Activated T-helper 1 cell treated with anti-CD3 and anti-CD28 coated beads, Interleukin-12 subunit alpha, Interleukin-12 subunit beta, Interleukin-2, Interleukin-4 antibody, amounts not matched to agents 30 ng/mL and 10 ng/mL and 1 ng/mL, durations not matched to agents 14 hours and 24 hours and 36 hours (primary cell): ENCODE measurements around the gene POU5F1. TPM values are rescaled to one million over a fixed set of nuclear protein-coding genes. Genes with fewer than 3 reads are reported as not detected.

Experiments
- DNase-seq: peaks from one replicate; pipeline ENCODE4 v3.0.0; 2021; ENCODE audit warnings: low spot score
- H3K27ac Mint-ChIP-seq: one replicate; pipeline ENCODE4 v1.8.0; 2021; ENCODE audit warnings: mild to moderate bottlenecking, mixed read lengths
- H3K27me3 Mint-ChIP-seq: one replicate; pipeline ENCODE4 v1.8.0; 2022; ENCODE audit warnings: mild to moderate bottlenecking, moderate library complexity, mixed read lengths; ENCODE audit not compliant: insufficient read depth
- H3K36me3 Mint-ChIP-seq: one replicate; pipeline ENCODE4 v1.8.0; 2021; ENCODE audit warnings: low read depth, mixed read lengths
- H3K4me1 Mint-ChIP-seq: one replicate; pipeline ENCODE4 v1.8.0; 2021; ENCODE audit warnings: low read depth, mixed read lengths
- H3K4me3 Mint-ChIP-seq: one replicate; pipeline ENCODE4 v1.8.0; 2021; ENCODE audit warnings: mild to moderate bottlenecking, moderate library complexity, mixed read lengths
- H3K9me3 Mint-ChIP-seq: one replicate; pipeline ENCODE4 v1.8.0; 2021; ENCODE audit warnings: mixed read lengths
- intact Hi-C: fragments of 100-400 bp; cut with micrococcal nuclease; formaldehyde crosslinking; loops from one replicate; pipeline ENCODE4 v1.15.1; 2024
- total RNA-seq: library from RNA; stranded (reverse); gene quantifications from 2 replicates; pipeline ENCODE4 v1.2.3, GENCODE V29; 2022

POU5F1 gene
- total RNA-seq, 1 donor from 2014 or later: not detected

DNA sequence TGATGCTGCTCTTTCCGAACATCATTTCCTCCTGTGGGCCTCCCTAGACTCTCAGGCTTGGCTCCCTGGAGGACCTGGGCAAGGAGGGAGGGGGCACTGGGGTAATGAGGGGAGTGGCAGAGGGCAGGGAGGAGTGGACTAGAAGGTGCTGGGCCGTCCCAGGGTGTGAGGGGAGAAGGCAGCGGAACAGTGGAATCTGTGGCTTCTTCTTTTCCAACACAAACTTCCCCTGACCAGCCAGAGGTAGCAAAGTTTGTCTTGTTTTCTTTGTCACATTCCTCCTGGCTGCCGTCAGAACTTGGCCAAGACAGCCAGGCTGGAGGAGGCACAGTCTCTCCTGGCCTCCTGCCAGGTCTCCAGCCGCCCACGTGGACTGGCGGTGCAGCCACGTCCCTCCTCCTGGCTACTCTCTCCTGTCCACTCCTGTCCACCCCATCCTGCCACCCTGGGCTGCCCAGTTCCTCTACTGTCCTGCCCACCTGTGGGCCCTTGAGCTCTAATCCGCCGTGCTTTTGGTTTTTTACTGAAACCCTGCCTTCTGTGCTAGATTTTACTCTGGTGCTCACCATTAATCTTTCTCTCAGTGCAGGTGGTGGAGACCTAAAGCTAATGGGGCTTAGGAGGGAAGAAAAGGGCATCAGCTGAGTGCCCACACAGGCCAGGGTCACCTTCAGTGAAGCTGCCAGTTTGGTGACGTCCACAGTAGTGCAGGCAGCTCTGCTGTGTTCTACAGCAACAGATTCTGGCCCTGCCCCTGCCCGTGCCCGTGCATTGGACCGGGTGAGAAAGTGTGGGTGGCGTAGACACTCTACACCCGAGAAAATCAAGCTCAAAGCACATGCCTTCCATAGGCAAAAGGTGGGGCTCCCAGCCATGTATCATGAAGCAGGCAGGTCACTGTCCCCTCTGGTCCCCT is 47.4 kb downstream of the POU5F1 start:
- DNase-seq: no peak
- no peaks in the 10 kb centered on the region for H3K36me3 Mint-ChIP-seq
- H3K4me3 Mint-ChIP-seq: no peak overlapping the region
- peaks cover 8% of the 10 kb centered on the region for H3K27me3 Mint-ChIP-seq
- intact Hi-C loops: no loop called here
- no peak overlapping the region for H3K27ac Mint-ChIP-seq
- no peaks in the 10 kb centered on the region for H3K9me3 Mint-ChIP-seq
- H3K4me1 Mint-ChIP-seq: peaks cover 3% of the 10 kb centered on the region

- no peaks in the 10 kb centered on the region for H3K4me1 Mint-ChIP-seq
- H3K27ac Mint-ChIP-seq: no peak overlapping the region
- no peak for DNase-seq
- no peaks in the 10 kb centered on the region for H3K36me3 Mint-ChIP-seq
- H3K27me3 Mint-ChIP-seq: peaks cover 2% of the 10 kb centered on the region
- intact Hi-C loops: no loop called here
- H3K9me3 Mint-ChIP-seq: no peaks in the 10 kb centered on the region
- H3K4me3 Mint-ChIP-seq: no peak overlapping the region
These were observed 49.2 kb downstream of the POU5F1 start for GRCh38 chr6:31121131-31121790.

GRCh38 chr6:31120151-31120915 is 50.1 kb downstream of the POU5F1 start, which contains the start of gene CDSN:
CDSN (minus strand) TSS chr6:31120446; CDS start chr6:31120419, 27 bp downstream.
- no peaks in the 10 kb centered on the region for H3K4me1 Mint-ChIP-seq
- no peaks in the 10 kb centered on the region for H3K36me3 Mint-ChIP-seq
- intact Hi-C loops: no loop called here
- H3K27ac Mint-ChIP-seq: no peak within 1 kb of the TSS
- H3K4me3 Mint-ChIP-seq: no peak within 1 kb of the TSS
- H3K9me3 Mint-ChIP-seq: no peaks in the 10 kb centered on the region
- DNase-seq: no peak
- peaks cover 3% of the 10 kb centered on the region for H3K27me3 Mint-ChIP-seq

DNA sequence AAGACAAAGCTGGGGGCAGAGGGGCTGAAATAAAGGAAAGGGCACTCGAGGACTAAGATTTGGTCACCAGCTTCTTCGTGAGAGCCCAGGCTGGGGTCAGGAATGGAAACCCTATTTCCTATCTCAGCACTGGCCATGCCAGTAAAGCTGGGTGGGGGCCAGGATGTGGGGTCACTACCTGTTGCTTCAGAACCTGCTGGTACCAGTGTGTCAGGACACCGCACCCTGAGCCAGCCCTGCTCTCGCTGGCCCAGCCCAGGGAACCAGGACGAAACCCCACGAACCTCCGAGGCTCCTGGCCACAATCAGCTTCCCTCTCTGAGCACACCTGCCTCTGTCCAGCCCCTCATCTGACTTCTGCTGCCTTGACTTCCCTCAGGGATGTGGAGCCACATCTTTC is 52.3 kb downstream of the POU5F1 start:
- DNase-seq: no peak
- Mint-ChIP-seq H3K27ac (no peak overlapping the region), H3K4me1 (no peaks in the 10 kb centered on the region), H3K27me3 (peaks cover 5% of the 10 kb centered on the region), H3K36me3 (no peaks in the 10 kb centered on the region), H3K9me3 (no peaks in the 10 kb centered on the region), H3K4me3 (no peak overlapping the region)
- intact Hi-C loops: no loop called here

DNA sequence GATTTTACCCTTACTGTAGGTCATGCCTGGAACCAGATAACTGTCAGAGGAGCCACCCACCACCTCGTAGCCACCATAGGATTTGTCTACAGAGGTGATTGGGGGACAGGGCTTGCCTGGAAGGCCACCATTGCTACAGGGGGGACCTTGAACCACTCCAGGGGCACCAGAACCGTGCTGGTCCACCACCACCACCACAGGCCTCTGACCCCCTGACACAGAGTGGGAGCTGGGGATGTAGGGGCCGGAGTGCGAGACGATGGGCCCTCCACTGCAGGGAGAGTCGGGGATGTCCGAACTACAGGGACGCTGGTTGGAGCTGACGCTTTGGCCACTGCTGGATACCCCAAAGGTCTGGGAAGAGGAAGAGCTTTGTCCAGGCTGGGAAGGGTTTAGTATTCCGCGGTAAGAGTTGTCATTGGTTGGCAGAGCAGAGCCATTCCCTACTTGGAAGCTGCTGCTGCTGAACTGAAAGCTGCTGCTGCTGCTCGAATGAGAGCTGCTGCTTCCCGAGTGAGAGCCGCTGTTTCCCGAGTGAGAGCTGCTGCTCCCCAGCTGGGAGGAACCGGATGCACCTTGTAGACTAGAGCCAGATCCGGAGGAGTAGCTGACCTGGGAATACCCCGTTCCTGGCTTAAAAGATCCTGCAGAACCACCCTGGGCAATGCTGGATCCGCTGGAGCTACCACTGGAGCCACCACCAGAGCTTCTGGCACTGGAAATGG is 53.7 kb downstream of the POU5F1 start:
- Mint-ChIP-seq H3K4me1 (no peaks in the 10 kb centered on the region), H3K36me3 (no peaks in the 10 kb centered on the region), H3K27me3 (peaks cover 5% of the 10 kb centered on the region), H3K27ac (no peak overlapping the region), H3K4me3 (no peak overlapping the region), H3K9me3 (no peaks in the 10 kb centered on the region)
- DNase-seq: no peak
- intact Hi-C loops: no loop called here

- Mint-ChIP-seq H3K4me3 (no peak overlapping the region), H3K27ac (no peak overlapping the region), H3K27me3 (peaks cover 5% of the 10 kb centered on the region), H3K36me3 (no peaks in the 10 kb centered on the region), H3K9me3 (no peaks in the 10 kb centered on the region), H3K4me1 (no peaks in the 10 kb centered on the region)
- DNase-seq: no peak
- intact Hi-C loops: no loop called here
These were observed 54.4 kb downstream of the POU5F1 start for GRCh38 chr6:31115941-31116560.

DNA sequence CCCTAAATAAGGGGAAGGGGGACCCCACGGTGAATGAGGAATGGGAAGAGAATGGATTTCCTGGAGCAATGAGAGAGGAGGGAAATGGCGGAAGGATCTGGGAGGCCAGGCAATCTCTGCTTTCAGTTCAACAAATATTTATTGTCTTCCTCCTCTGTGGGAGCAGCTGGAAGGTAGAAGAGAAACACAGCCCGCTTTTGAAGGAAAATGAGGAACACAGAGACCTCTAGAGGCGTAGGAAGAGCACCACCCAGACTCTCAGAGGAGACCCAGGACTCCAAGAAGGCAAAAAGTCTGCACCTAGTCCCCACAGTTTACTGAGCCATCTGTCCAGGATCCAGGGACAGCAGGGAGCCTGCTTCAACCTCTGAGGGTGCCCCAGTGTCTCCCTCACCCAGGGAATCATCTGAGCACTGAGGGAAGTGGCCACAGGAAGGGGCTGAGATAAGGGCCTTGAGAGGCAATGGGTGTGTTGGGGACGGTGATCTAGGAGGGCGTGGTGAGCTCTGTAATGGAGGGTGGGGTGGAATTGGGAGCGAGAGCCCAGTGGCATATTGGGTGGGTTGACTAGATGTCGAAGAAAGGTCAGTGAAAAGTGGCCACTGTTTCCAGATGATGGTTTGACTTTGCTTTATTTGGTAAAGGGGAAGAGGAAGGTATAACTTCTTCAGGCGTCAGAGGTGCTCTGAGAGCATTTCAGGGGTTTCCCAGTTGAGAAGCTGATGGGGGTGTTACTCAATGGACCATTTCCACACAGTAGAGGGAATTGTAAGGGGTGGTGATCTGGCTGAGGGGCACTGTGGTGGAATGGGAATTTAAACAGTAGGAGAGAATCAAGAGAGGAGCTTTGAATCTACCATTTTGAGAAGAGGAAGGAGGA is 55.3 kb downstream of the POU5F1 start:
- Mint-ChIP-seq H3K4me3 (no peak overlapping the region), H3K36me3 (no peaks in the 10 kb centered on the region), H3K27me3 (peaks cover 5% of the 10 kb centered on the region), H3K27ac (no peak overlapping the region), H3K4me1 (no peaks in the 10 kb centered on the region), H3K9me3 (no peaks in the 10 kb centered on the region)
- no peak for DNase-seq
- intact Hi-C loops: no loop called here

DNA sequence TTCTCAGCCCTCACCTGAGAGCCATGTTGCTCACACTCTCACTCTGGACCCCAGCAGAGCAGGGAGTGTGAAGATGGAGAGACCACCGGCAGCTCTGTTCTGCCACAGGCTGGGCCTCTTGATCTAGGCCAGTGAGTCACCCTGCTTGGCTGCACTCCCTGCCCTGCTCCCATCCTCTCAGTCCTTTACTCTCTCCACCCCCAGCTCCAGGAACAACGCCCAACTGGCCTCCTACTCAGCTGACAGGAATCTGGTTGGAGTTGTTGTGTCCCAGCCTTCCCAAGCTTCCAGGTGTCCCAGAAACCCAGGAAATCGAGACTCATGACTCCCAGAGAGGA is 56.0 kb downstream of the POU5F1 start, which contains the start of gene PSORS1C1:
TSS of gene PSORS1C1 (plus strand) at position 260 of the 338 bp plus-strand sequence. CDS start 14,833 bp downstream, outside the sequence.
- H3K36me3 Mint-ChIP-seq: no peaks in the 10 kb centered on the region
- no peaks in the 10 kb centered on the region for H3K4me1 Mint-ChIP-seq
- no peak within 1 kb of the TSS for H3K4me3 Mint-ChIP-seq
- intact Hi-C loops: no loop called here
- H3K27ac Mint-ChIP-seq: no peak within 1 kb of the TSS
- peaks cover 10% of the 10 kb centered on the region for H3K27me3 Mint-ChIP-seq
- DNase-seq: no peak
- H3K9me3 Mint-ChIP-seq: no peaks in the 10 kb centered on the region

Other genes with a start within 250 kb of the POU5F1 start
- gene SFTA2, start 238.5 kb downstream of the POU5F1 start, total RNA-seq: not detected in 2 replicates
- gene MUCL3, start 229.7 kb downstream of the POU5F1 start, total RNA-seq: not detected in 2 replicates
- gene MUC21, start 187.0 kb downstream of the POU5F1 start, total RNA-seq: not detected in 2 replicates
- gene MUC22, start 160.2 kb downstream of the POU5F1 start, total RNA-seq: not detected in 2 replicates
- gene C6orf15, start 58.1 kb downstream of the POU5F1 start, total RNA-seq: not detected in 2 replicates
- gene PSORS1C1, start 55.9 kb downstream of the POU5F1 start, total RNA-seq: 0.26 TPM in 1 of 2 replicates, not detected in the other
- gene CDSN, start 50.2 kb downstream of the POU5F1 start, total RNA-seq: not detected in 2 replicates
- not detected in 2 replicates for gene PSORS1C2, start 31.6 kb downstream of the POU5F1 start, total RNA-seq
- gene CCHCR1, start 12.9 kb downstream of the POU5F1 start, total RNA-seq: 50.9 and 51.3 TPM in 2 replicates
- 75.9 and 78.4 TPM in 2 replicates for gene TCF19, start 12.1 kb downstream of the POU5F1 start, total RNA-seq
- gene HLA-C, start 101.4 kb upstream of the POU5F1 start, total RNA-seq: 944 and 984 TPM in 2 replicates
- gene HLA-B, start 186.5 kb upstream of the POU5F1 start, total RNA-seq: 3,770 and 3,814 TPM in 2 replicates
- 11.5 and 12.4 TPM in 2 replicates for gene MICA, start 232.9 kb upstream of the POU5F1 start, total RNA-seq